Iris pigment epithelial cell (primary cell): Measurements from ENCODE around the gene MTM1.
A peak's percentile ranks its signal among the peaks of the same experiment; 100 is the strongest.

Experiments
- DNase-seq: peaks from one replicate; pipeline ENCODE4 v3.0.0-alpha.2; 2011; ENCODE audit warnings: low read depth

MTM1 gene

GRCh38 chrX:150605603-150606002 is 37.2 kb downstream of the MTM1 start:
- DNase-seq: no peak

GRCh38 chrX:150607201-150607600 is 38.8 kb downstream of the MTM1 start:
- no peak for DNase-seq

GRCh38 chrX:150610043-150610442 is 41.6 kb downstream of the MTM1 start:
- no peak for DNase-seq

- DNase-seq: peak; percentile 21
Observed at GRCh38 chrX:150610446-150610845, 42.0 kb downstream of the MTM1 start.

GRCh38 chrX:150615356-150615755 is 46.9 kb downstream of the MTM1 start:
- DNase-seq: no peak

- DNase-seq: no peak
Observed at GRCh38 chrX:150616179-150616862, 47.9 kb downstream of the MTM1 start.

GRCh38 chrX:150616863-150617198 is 48.4 kb downstream of the MTM1 start:
- peak; percentile 16 for DNase-seq

GRCh38 chrX:150621652-150622051 is 53.2 kb downstream of the MTM1 start:
- DNase-seq: no peak

- DNase-seq: no peak
Observed at GRCh38 chrX:150623583-150623982, 55.2 kb downstream of the MTM1 start.

GRCh38 chrX:150625097-150625496 is 56.7 kb downstream of the MTM1 start:
- no peak for DNase-seq

- no peak for DNase-seq
Observed at GRCh38 chrX:150625875-150626274, 57.5 kb downstream of the MTM1 start.

GRCh38 chrX:150627957-150628356 is 59.5 kb downstream of the MTM1 start:
- DNase-seq: no peak

- peak; percentile 75 for DNase-seq
Observed at GRCh38 chrX:150635952-150636351, 67.5 kb downstream of the MTM1 start.

- no peak for DNase-seq
Observed at GRCh38 chrX:150642423-150642822, 74.0 kb downstream of the MTM1 start.

GRCh38 chrX:150643271-150643670 is 74.8 kb downstream of the MTM1 start:
- peak; percentile 16 for DNase-seq

- DNase-seq: no peak
Observed at GRCh38 chrX:150643958-150644357, 75.5 kb downstream of the MTM1 start.

- DNase-seq: no peak
Observed at GRCh38 chrX:150644422-150644821, 76.0 kb downstream of the MTM1 start.

GRCh38 chrX:150647331-150647730 is 78.9 kb downstream of the MTM1 start:
- DNase-seq: no peak

GRCh38 chrX:150648296-150648940 is 80.0 kb downstream of the MTM1 start:
- DNase-seq: no peak

GRCh38 chrX:150649096-150649870 is 80.9 kb downstream of the MTM1 start:
- peak; percentile 76 for DNase-seq

- no peak for DNase-seq
Observed at GRCh38 chrX:150651906-150652305, 83.5 kb downstream of the MTM1 start.

GRCh38 chrX:150655788-150656187 is 87.4 kb downstream of the MTM1 start:
- no peak for DNase-seq

GRCh38 chrX:150663073-150663472 is 94.7 kb downstream of the MTM1 start:
- DNase-seq: no peak
